T-helper 17 cell (primary cell): ENCODE data around the gene CNDP1. TPM values are rescaled to one million over a fixed set of nuclear protein-coding genes. Genes with fewer than 3 reads are reported as not detected.

Source experiments
- ATAC-seq: fragments of 150-1000 bp; cut with Tn5 transposase; 2 replicates; pipeline ENCODE4 v1.10.0; 2021; ENCODE audit warnings: mild to moderate bottlenecking, moderate library complexity
- DNase-seq, 3 donors: peaks; one replicate each; pipeline versions ENCODE4 v3.0.0 to v3.0.0-alpha.2; 2020 to 2021
- H3K9me3 ChIP-seq: one replicate; pipeline ENCODE4 v1.7.0; 2013; ENCODE audit warnings: low read length, mild to moderate bottlenecking; ENCODE audit not compliant: control insufficient read depth, poor library complexity, severe bottlenecking
- H3K27ac Mint-ChIP-seq: one replicate; pipeline ENCODE4 v1.8.0; 2022; ENCODE audit warnings: mild to moderate bottlenecking, moderate library complexity, mixed read lengths
- H3K27me3 Mint-ChIP-seq: one replicate; pipeline ENCODE4 v1.8.0; 2022; ENCODE audit warnings: mixed read lengths
- H3K36me3 Mint-ChIP-seq: one replicate; pipeline ENCODE4 v1.8.0; 2022; ENCODE audit warnings: low read depth, mixed read lengths
- H3K4me1 Mint-ChIP-seq: one replicate; pipeline ENCODE4 v1.8.0; 2022; ENCODE audit warnings: mild to moderate bottlenecking, mixed read lengths
- H3K4me3 Mint-ChIP-seq: one replicate; pipeline ENCODE4 v1.8.0; 2022; ENCODE audit warnings: mild to moderate bottlenecking, moderate library complexity, mixed read lengths
- total RNA-seq, 4 donors: library from RNA in 2 of 4; stranded (reverse) in 2 of 4; gene quantifications; one replicate each; pipeline ENCODE4 v1.2.3 and lab custom pipeline; 2022 to 2026

CNDP1 gene
- total RNA-seq, 2 donors from 2014 or later = 0.20 to 0.23 TPM

- no peaks in the 10 kb centered on the region for H3K9me3 ChIP-seq
- DNase-seq (no peak), ATAC-seq (no peak)
- H3K27me3 Mint-ChIP-seq = peaks cover 22% of the 10 kb centered on the region
- peaks cover 2% of the 10 kb centered on the region for H3K4me1 Mint-ChIP-seq
- H3K4me3 Mint-ChIP-seq = no peak overlapping the region
- peaks cover 3% of the 10 kb centered on the region for H3K36me3 Mint-ChIP-seq
- H3K27ac Mint-ChIP-seq = no peak overlapping the region
These were observed 3.8 kb upstream of the CNDP1 start for GRCh38 chr18:74530584-74530862.

DNA sequence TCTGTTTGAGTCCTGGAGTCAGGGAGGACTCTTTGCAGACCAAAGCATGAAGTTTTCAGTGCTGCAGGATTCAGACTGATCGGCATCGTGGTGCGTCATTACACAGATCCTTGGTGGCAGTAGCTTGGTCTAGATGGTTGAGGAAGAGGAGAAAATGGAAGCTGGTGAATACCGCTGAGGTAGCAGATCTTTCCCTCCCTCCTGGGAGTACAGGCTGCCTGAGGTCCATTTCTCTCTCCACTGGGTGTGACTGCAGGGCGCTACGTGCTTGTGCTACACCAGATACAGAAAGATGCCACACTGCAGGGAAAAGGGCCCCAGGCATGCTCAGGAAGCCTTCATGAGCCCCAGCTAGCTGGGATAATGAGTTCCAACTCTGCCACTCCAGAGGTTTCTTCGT is 3.3 kb upstream of the CNDP1 start:
- H3K36me3 Mint-ChIP-seq = peaks cover 3% of the 10 kb centered on the region
- ATAC-seq (no peak), DNase-seq (no peak)
- H3K27ac Mint-ChIP-seq = no peak overlapping the region
- H3K27me3 Mint-ChIP-seq = peaks cover 22% of the 10 kb centered on the region
- H3K9me3 ChIP-seq = no peaks in the 10 kb centered on the region
- peaks cover 2% of the 10 kb centered on the region for H3K4me1 Mint-ChIP-seq
- H3K4me3 Mint-ChIP-seq = no peak overlapping the region

DNA sequence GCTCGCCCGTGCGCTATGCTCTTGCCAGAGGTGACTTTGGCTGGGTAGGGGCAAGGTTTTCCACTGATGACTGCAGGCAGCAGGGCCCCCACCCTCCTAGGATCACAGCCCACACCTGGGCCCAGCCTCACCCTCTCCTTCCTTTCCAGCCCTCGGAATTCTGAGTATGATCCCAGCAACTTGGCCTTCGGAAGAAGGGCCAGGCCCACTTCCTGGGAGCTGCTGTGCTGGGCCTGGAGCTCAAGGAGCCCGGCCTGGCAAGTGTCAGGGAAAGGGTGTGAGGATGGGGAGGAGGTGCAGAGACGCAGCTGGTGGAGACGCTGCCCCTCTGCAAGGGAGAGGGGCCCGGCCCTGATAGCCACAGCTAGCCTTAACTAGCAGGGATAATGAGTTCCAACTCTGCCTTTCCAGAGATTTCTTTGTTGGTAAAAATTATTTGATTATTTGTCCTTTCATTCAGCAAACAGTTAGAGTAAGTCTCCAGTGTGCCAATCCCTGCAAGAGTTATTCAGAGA is 1.7 kb upstream of the CNDP1 start:
- H3K27me3 Mint-ChIP-seq = peaks cover 22% of the 10 kb centered on the region
- H3K4me1 Mint-ChIP-seq = peaks cover 10% of the 10 kb centered on the region
- no peak overlapping the region for H3K4me3 Mint-ChIP-seq
- peaks cover 3% of the 10 kb centered on the region for H3K36me3 Mint-ChIP-seq
- no peak overlapping the region for H3K27ac Mint-ChIP-seq
- no peak for DNase-seq
- ATAC-seq = no peak
- no peaks in the 10 kb centered on the region for H3K9me3 ChIP-seq

- Mint-ChIP-seq H3K36me3 (peaks cover 3% of the 10 kb centered on the region), H3K4me1 (peaks cover 10% of the 10 kb centered on the region)
These were observed 634 bp upstream of the CNDP1 start for GRCh38 chr18:74533666-74534065.

GRCh38 chr18:74534981-74535649 is 815 bp downstream of the CNDP1 start:
- H3K36me3 Mint-ChIP-seq = peaks cover 3% of the 10 kb centered on the region

More at GRCh38 chr18:74533666-74534065, 634 bp upstream of the CNDP1 start:
- DNase-seq (no peak), ATAC-seq (no peak)
- H3K9me3 ChIP-seq = no peaks in the 10 kb centered on the region
- H3K27ac Mint-ChIP-seq = no peak overlapping the region
- H3K27me3 Mint-ChIP-seq = peaks cover 22% of the 10 kb centered on the region
- H3K4me3 Mint-ChIP-seq = no peak overlapping the region

DNA sequence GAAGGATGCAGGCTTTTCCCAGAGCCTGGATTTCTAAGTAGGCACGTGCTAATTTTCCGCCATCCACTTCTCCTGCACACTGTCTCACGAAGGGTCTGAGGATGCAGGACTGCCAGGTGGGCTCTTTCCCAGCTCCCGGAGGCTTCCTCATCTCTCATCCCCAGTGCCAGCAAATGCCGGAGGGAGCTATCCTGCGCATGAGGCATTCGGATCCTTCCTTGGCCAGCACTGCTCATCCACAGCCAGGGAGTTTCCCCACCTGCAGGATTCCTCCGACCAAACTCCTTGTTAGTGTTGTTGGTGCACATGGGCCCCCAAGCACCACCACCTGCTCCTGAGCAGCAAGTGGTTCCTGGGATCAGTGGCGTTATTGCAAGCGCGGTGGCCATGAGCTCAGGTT is 5.0 kb downstream of the CNDP1 start:
- no peak overlapping the region for H3K27ac Mint-ChIP-seq
- H3K4me1 Mint-ChIP-seq = peaks cover 8% of the 10 kb centered on the region
- peaks cover 19% of the 10 kb centered on the region for H3K27me3 Mint-ChIP-seq
- ATAC-seq (no peak), DNase-seq (no peak)
- H3K9me3 ChIP-seq = no peaks in the 10 kb centered on the region
- no peak overlapping the region for H3K4me3 Mint-ChIP-seq
- no peaks in the 10 kb centered on the region for H3K36me3 Mint-ChIP-seq

More at GRCh38 chr18:74534981-74535649, 815 bp downstream of the CNDP1 start:
- Mint-ChIP-seq H3K27me3 (peaks cover 28% of the 10 kb centered on the region), H3K4me3 (no peak overlapping the region), H3K27ac (no peak overlapping the region), H3K4me1 (peaks cover 8% of the 10 kb centered on the region)
- H3K9me3 ChIP-seq = no peaks in the 10 kb centered on the region
- ATAC-seq (no peak), DNase-seq (no peak)

DNA sequence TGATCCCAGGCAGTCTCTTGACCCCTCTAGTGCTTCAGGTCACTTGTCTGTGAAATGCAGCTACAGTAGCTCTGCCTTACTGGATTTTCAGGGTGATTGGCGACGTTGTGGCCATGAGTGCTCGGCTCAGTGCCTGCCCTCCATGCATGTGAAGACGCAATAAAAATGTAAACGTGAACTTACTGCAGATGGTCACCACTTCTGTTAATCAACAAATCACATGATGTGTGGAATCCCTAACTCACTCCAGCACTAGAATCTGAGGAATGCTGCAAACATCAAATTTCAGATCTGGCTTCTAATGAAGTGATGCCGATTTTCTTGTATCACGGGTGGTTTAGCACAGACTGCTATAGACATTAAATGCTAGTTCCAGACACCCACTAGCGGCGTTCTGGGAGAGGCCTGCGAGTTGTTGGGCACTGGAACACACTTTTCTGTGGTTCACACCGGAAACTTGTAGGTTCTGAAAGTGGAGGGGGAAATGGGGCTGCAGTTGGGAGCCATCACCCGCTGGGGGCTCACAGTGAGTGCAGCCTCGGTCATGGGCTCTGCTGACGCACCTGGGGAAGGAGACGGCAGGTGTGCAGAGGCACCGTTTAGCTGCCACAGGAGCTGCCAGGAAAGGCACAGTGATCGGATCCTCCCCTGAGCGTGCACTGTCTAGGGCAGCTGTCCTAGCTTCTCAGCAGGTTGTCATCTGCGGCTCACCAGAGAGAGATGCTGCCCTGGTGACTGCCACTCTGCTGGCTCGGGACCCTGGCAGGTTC is 6.5 kb downstream of the CNDP1 start:
- peaks cover 8% of the 10 kb centered on the region for H3K4me1 Mint-ChIP-seq
- no peaks in the 10 kb centered on the region for H3K9me3 ChIP-seq
- no peak for ATAC-seq
- no peak overlapping the region for H3K27ac Mint-ChIP-seq
- H3K4me3 Mint-ChIP-seq = no peak overlapping the region
- no peak for DNase-seq
- peaks cover 25% of the 10 kb centered on the region for H3K27me3 Mint-ChIP-seq
- H3K36me3 Mint-ChIP-seq = no peaks in the 10 kb centered on the region

GRCh38 chr18:74541703-74542555 is 7.6 kb downstream of the CNDP1 start:
- Mint-ChIP-seq H3K4me3 (no peak overlapping the region), H3K27ac (no peak overlapping the region), H3K36me3 (no peaks in the 10 kb centered on the region), H3K27me3 (peaks cover 31% of the 10 kb centered on the region), H3K4me1 (peaks cover 4% of the 10 kb centered on the region)
- H3K9me3 ChIP-seq = no peaks in the 10 kb centered on the region
- ATAC-seq (no peak), DNase-seq (no peak)

GRCh38 chr18:74544898-74545297 is 10.6 kb downstream of the CNDP1 start:
- Mint-ChIP-seq H3K36me3 (no peaks in the 10 kb centered on the region), H3K4me3 (no peak overlapping the region), H3K27ac (no peak overlapping the region), H3K4me1 (no peaks in the 10 kb centered on the region), H3K27me3 (peaks cover 25% of the 10 kb centered on the region)
- H3K9me3 ChIP-seq = no peaks in the 10 kb centered on the region
- no peak for DNase-seq
- no peak for ATAC-seq

DNA sequence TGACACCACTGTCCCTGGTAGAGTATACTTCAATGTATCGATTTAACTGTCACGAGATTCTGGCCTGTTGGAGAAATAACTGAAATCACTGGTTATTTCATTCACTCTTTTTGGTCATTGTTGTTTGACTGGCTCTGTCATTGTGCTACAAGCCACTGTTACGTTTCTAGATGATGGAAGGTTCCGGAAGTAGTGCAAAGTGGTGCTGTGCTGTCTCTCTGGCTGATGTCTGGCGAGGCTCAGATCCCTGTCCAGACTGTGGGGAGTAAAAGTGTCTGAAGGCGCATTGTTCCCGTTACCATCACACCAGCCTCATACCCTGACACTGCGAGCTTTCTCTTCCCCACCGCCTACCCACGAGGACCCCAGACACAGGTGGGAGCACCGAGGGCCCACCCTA is 11.7 kb downstream of the CNDP1 start:
- no peak for DNase-seq
- Mint-ChIP-seq H3K36me3 (no peaks in the 10 kb centered on the region), H3K4me3 (no peak overlapping the region), H3K27me3 (peaks cover 20% of the 10 kb centered on the region), H3K27ac (no peak overlapping the region), H3K4me1 (no peaks in the 10 kb centered on the region)
- ATAC-seq = no peak
- no peaks in the 10 kb centered on the region for H3K9me3 ChIP-seq

GRCh38 chr18:74546751-74547530 is 12.6 kb downstream of the CNDP1 start:
- no peak for DNase-seq
- ATAC-seq = no peak
- peaks cover 22% of the 10 kb centered on the region for H3K27me3 Mint-ChIP-seq
- H3K36me3 Mint-ChIP-seq = peaks cover 2% of the 10 kb centered on the region
- H3K27ac Mint-ChIP-seq = no peak overlapping the region
- H3K9me3 ChIP-seq = no peaks in the 10 kb centered on the region
- H3K4me3 Mint-ChIP-seq = no peak overlapping the region
- peaks cover 2% of the 10 kb centered on the region for H3K4me1 Mint-ChIP-seq

DNA sequence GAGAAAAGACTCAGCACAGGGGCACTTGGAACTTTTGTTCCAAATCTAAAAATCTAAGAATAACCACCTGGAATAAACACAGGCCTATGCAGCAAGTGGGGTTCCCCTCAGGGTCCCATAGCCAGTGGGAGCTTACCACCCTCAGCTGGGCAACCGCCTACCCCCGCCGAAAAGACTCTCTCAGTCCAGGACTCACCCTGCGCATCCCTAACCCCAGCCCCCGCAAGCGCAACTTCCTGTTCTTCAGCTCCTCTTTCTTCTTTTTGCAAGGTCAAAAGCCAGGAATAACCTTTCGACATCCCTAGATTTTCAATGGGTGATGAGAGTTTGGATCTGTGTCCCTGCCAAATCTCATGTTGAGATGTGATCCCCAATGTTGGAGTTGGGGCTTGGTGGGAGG is 13.6 kb downstream of the CNDP1 start:
- Mint-ChIP-seq H3K4me3 (no peak overlapping the region), H3K36me3 (peaks cover 2% of the 10 kb centered on the region)
- no peak for ATAC-seq

More for the DNA sequence above, 13.6 kb downstream of the CNDP1 start:
- Mint-ChIP-seq H3K27me3 (peaks cover 20% of the 10 kb centered on the region), H3K4me1 (peaks cover 2% of the 10 kb centered on the region), H3K27ac (no peak overlapping the region)
- H3K9me3 ChIP-seq = no peaks in the 10 kb centered on the region
- no peak for DNase-seq
